Esophagus muscularis mucosa (tissue), 3 donors: ENCODE measurements around the gene SH3BGR.

ENCODE experiments used
- POLR2A ChIP-seq: fragments of 450-650 bp; IDR thresholded peaks from one replicate; pipeline ENCODE4 v1.6.1; 2017; ENCODE audit warnings: antibody characterized with exemption, moderate library complexity, mild to moderate bottlenecking, low read depth
- POLR2AphosphoS5 ChIP-seq, 2 donors: sonication (generic); formaldehyde crosslinking; IDR thresholded peaks; one replicate each; pipeline ENCODE4 v1.6.1; 2017; ENCODE audit warnings: antibody characterized with exemption in 2 of 2
- TF ChIP-seq, protein P1 (sequence below), 3 experiments: fragments of 200-600 bp in 2 of 3; fragments of 450-650 bp in 1 of 3; sonication (generic) in 2 of 3; IDR thresholded peaks; one replicate each; pipeline ENCODE4 v1.5.1; 2017 to 2019; ENCODE audit warnings: antibody characterized with exemption in 3 of 3, mild to moderate bottlenecking in 2 of 3, moderate library complexity in 1 of 3

DNA sequence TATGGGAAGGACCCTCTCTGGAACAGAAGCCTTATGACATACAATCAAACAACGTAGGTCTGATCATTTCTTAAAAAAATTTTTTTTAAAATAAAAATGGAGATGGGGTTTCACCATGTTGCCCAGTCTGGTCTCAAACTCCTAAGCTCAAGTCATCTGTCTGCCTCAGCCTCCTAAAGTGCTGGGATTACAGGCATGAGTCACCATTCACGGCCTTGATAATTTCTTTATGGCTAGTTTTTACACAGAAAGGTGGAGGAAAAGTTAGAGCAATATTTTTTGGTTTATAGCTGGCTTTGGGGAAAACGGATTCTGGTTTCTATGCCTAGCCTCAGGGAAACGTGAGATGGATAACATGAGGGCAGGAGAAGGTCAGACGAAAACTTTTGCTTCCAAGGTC, 91.0 kb downstream of the SH3BGR start:
- TF ChIP-seq, protein P1, sequence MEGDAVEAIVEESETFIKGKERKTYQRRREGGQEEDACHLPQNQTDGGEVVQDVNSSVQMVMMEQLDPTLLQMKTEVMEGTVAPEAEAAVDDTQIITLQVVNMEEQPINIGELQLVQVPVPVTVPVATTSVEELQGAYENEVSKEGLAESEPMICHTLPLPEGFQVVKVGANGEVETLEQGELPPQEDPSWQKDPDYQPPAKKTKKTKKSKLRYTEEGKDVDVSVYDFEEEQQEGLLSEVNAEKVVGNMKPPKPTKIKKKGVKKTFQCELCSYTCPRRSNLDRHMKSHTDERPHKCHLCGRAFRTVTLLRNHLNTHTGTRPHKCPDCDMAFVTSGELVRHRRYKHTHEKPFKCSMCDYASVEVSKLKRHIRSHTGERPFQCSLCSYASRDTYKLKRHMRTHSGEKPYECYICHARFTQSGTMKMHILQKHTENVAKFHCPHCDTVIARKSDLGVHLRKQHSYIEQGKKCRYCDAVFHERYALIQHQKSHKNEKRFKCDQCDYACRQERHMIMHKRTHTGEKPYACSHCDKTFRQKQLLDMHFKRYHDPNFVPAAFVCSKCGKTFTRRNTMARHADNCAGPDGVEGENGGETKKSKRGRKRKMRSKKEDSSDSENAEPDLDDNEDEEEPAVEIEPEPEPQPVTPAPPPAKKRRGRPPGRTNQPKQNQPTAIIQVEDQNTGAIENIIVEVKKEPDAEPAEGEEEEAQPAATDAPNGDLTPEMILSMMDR (IDR thresholded peaks at IDR 0.05) = no peak
- TF ChIP-seq POLR2A (no peak), POLR2AphosphoS5 (IDR thresholded peaks at IDR 0.05) (no peak)
